Measurements from ENCODE around the gene PRKAG3.

The PRKAG3 gene

GRCh38 chr2:218839888-218840287 lies 8.3 kb upstream of the PRKAG3 start:
- peaks cover 41% of the 10 kb centered on the region for H3K27me3 Mint-ChIP-seq (ENCODE audit: low read depth)
- no peak overlapping the region for H3K4me3 Mint-ChIP-seq
- peaks cover 29% of the 10 kb centered on the region for H3K9me3 Mint-ChIP-seq
- peaks cover 3% of the 10 kb centered on the region for H3K4me1 Mint-ChIP-seq
- no peak for TF ChIP-seq CTCF (IDR thresholded peaks at IDR 0.05; ENCODE audit: unreplicated experiment in 3 of 3)
- H3K36me3 Mint-ChIP-seq (ENCODE audit: low read depth), result no peaks in the 10 kb centered on the region
- H3K27ac Mint-ChIP-seq, result no peak overlapping the region

GRCh38 chr2:218839430-218839829 lies 7.8 kb upstream of the PRKAG3 start:
- Mint-ChIP-seq H3K4me1 (peaks cover 6% of the 10 kb centered on the region), H3K27me3 (ENCODE audit: low read depth) (peaks cover 40% of the 10 kb centered on the region), H3K36me3 (ENCODE audit: low read depth) (no peaks in the 10 kb centered on the region), H3K9me3 (peaks cover 26% of the 10 kb centered on the region), H3K4me3 (no peak overlapping the region), H3K27ac (no peak overlapping the region)
- TF ChIP-seq CTCF (IDR thresholded peaks at IDR 0.05; ENCODE audit: unreplicated experiment in 3 of 3), result no peak

- no peaks in the 10 kb centered on the region for H3K36me3 Mint-ChIP-seq (ENCODE audit: low read depth)
- H3K27ac Mint-ChIP-seq, result no peak overlapping the region
- H3K9me3 Mint-ChIP-seq, result peaks cover 20% of the 10 kb centered on the region
- peaks cover 36% of the 10 kb centered on the region for H3K27me3 Mint-ChIP-seq (ENCODE audit: low read depth)
- H3K4me1 Mint-ChIP-seq, result peaks cover 18% of the 10 kb centered on the region
- TF ChIP-seq CTCF (IDR thresholded peaks at IDR 0.05; ENCODE audit: unreplicated experiment in 3 of 3), result no peak
- no peak overlapping the region for H3K4me3 Mint-ChIP-seq
These were observed 5.9 kb upstream of the PRKAG3 start for GRCh38 chr2:218837495-218837894.

GRCh38 chr2:218834685-218835084 lies 3.1 kb upstream of the PRKAG3 start:
- Mint-ChIP-seq H3K4me3 (no peak overlapping the region), H3K4me1 (peaks cover 27% of the 10 kb centered on the region), H3K27me3 (ENCODE audit: low read depth) (peaks cover 39% of the 10 kb centered on the region), H3K36me3 (ENCODE audit: low read depth) (no peaks in the 10 kb centered on the region), H3K9me3 (peaks cover 13% of the 10 kb centered on the region), H3K27ac (no peak overlapping the region)
- TF ChIP-seq CTCF (IDR thresholded peaks at IDR 0.05; ENCODE audit: unreplicated experiment in 3 of 3), result no peak

GRCh38 chr2:218833023-218833609 lies 1.5 kb upstream of the PRKAG3 start:
- no peak for TF ChIP-seq CTCF (IDR thresholded peaks at IDR 0.05; ENCODE audit: unreplicated experiment in 3 of 3)
- Mint-ChIP-seq H3K27me3 (ENCODE audit: low read depth) (peaks cover 33% of the 10 kb centered on the region), H3K9me3 (peaks cover 4% of the 10 kb centered on the region), H3K36me3 (ENCODE audit: low read depth) (no peaks in the 10 kb centered on the region), H3K27ac (no peak overlapping the region), H3K4me3 (no peak overlapping the region), H3K4me1 (peaks cover 33% of the 10 kb centered on the region)

- Mint-ChIP-seq H3K36me3 (ENCODE audit: low read depth) (no peaks in the 10 kb centered on the region), H3K9me3 (no peaks in the 10 kb centered on the region), H3K27me3 (ENCODE audit: low read depth) (peaks cover 36% of the 10 kb centered on the region), H3K27ac (no peak overlapping the region), H3K4me1 (peaks cover 33% of the 10 kb centered on the region), H3K4me3 (no peak overlapping the region)
- TF ChIP-seq CTCF (IDR thresholded peaks at IDR 0.05; ENCODE audit: unreplicated experiment in 3 of 3), result no peak
These were observed 917 bp upstream of the PRKAG3 start for GRCh38 chr2:218832520-218832919.

Data from nephron (organoid).